GM19239 (cell line): Measurements from ENCODE around the gene HEBP1.
"Not testable (repeated sequence)": the region's sequence is repeated elsewhere in the genome, so short reads cannot be mapped to it uniquely, and the experiment has no call there.

ENCODE experiments used
- DNase-seq: peaks from one replicate; pipeline ENCODE4 v3.0.0; 2011; ENCODE audit warnings: low spot score; ENCODE audit not compliant: insufficient read length
- FAIRE-seq: peaks from 2 replicates; lab custom pipeline; 2011; peaks lifted over from hg19 to GRCh38; lab: Jason Lieb, UNC

The HEBP1 gene, protein sequence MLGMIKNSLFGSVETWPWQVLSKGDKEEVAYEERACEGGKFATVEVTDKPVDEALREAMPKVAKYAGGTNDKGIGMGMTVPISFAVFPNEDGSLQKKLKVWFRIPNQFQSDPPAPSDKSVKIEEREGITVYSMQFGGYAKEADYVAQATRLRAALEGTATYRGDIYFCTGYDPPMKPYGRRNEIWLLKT

DNA sequence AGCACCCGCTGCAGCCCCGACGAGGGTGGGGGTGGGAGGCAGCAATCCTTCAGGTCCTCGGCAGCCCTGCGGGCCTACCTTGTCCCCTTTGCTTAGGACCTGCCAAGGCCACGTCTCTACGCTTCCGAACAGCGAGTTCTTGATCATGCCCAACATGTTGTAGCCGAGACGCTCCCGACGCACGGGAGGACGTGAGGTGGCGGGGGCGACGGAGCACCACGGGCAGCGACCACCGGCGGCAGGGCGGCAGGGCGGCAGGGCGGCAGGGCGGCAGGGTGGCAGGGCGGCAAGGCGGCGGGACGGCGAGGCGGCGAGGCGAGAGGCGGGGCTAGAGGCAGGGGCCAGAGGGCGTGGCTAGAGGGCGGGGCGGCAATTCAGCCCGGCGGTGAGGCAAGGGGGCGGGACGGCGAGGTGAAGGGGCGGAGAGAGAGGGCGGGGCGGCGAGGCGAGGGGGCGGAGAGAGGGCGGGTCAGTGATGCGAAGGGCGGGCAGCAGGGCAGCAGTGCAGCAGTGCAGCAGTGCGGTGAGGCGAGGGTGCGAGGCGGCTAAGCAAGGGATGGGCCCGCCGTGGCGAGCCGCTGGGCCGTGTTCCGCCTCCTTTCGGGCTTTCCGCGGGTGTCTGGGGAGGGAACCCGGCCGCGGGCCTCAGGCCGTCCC, at the start of gene HEBP1:
HEBP1 (minus strand) TSS at position 307 of the 657 bp plus-strand sequence; CDS start at position 156, 151 bp downstream.
- DNase-seq (peak; percentile 93), FAIRE-seq (peak; percentile 83)

DNA sequence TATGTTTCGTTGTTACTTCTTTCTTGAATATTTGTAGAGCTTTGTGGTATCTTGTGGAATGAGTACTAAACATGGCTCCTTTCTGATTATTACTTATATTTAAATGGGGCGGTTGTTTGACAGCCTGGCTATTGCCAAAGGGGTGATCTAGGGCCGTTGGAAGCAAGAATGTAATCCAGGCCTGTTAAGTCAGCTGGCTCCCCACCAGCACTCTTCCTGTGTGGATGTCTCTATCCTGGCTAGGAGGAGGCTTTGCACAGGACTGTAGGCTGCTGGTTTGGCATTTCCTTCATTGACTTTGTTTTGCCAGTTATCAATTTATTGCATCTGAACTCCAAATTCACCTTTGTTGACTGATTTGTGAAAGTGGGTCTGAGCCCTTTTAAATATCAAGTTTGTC, 49.8 kb upstream of the HEBP1 start:
- DNase-seq: no peak
- FAIRE-seq: no peak

DNA sequence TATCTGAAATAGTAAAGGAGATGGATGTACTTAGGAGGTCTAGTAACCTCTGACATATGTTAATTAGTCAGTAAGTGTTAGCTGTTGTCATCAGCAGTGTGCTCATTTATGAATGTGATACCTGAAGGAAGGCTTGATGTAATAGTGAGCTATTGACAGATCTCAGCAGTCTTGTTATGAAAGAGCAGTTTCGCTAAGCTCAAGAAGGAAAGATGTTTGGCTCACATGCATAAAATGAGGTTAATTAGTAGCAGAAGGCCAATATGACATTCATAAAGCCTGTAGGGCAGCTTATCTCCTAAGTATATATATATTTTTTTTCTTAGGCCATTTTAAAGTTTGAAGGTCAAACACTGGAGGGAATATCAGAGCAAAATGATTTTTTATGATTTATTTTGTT, 46.9 kb upstream of the HEBP1 start:
- no peak for DNase-seq
- FAIRE-seq: no peak

DNA sequence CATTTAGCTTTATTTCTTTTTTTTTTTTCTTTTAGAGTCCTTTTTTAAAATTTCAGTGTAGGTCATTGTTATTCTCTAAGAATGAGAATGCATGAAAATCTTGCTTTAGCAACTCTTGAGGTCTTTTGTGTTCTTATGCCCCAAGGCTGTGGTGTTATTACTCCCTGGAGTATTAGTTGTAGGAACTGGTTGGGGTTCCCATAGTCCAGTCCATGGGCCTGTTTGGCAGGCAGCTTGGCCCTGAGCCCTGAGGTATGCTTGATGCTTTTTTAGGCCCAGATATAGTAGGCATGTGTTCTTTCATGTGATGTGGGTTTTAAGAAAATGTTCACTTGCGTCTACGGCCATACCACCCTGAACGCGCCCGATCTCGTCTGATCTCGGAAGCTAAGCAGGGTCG, 45.8 kb upstream of the HEBP1 start:
- FAIRE-seq (no peak), DNase-seq (no peak)

DNA sequence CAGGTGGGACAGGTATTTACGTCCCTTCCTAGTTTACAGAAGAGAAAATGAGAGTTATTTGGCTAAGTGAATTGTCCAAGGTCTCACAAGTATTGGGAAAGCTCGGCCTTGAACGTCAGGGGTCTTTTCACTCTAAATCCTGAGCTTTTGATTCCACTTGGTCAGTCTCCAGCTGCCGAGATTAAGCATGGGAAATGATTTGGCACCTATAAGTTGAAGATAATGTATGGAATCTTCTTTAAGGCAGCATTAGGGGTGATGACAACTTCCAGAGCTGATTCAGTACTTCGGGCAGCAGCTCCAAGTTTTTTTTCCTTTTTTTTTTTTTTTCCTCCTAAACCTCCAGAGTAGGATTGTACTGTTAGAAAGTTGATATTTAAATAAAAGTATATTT, 44.8 kb upstream of the HEBP1 start:
- DNase-seq: no peak
- FAIRE-seq: no peak

DNA sequence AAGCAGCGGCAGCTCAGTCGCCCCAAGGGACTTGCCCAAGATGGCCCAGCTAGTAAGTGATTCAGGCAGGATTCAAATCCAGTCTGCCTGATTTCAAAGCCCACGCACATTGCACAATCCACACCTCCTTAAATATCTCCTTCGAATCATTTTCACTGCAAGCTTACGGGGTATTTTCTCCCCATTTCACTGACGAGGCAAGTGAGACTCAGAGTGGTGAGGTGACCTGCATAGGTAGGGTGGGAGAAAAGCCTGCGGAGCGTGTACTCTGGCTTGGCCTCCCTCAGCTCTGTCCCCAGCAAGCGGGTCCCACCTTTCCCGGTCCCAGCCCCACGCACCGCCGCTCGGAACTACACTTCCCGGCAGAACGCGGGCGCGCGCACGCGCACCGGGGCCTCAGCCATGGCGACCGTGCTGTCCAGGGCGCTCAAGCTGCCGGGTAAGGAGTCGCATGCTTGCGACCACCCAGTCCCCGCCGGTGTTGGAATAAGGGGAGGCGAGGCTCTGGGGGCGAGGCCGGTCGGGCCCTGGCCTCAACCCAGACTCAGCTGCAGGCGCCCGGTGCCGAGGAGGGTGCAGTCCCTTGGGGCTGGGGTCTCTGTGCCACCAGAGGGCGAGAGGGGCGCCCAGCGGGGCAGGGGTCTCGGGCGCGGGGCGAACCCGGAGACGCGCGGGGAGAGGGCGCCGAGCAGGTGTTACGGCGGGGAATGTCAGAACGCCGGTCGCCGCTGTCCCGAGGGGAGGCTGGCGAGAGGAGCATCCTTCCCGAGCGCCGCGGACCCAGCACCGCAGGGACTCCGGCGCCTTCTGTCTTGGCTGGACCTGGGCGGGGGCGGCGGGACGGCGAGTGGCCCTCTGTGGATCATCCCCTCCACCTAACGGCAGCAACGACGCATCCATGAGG, 44.2 kb upstream of the HEBP1 start, which contains the start of gene FAM234B:
FAM234B (plus strand) TSS at position 380 of the 904 bp plus-strand sequence; CDS start at position 403, 23 bp downstream.
- FAIRE-seq (peak; percentile 76), DNase-seq (peak; percentile 75)

DNA sequence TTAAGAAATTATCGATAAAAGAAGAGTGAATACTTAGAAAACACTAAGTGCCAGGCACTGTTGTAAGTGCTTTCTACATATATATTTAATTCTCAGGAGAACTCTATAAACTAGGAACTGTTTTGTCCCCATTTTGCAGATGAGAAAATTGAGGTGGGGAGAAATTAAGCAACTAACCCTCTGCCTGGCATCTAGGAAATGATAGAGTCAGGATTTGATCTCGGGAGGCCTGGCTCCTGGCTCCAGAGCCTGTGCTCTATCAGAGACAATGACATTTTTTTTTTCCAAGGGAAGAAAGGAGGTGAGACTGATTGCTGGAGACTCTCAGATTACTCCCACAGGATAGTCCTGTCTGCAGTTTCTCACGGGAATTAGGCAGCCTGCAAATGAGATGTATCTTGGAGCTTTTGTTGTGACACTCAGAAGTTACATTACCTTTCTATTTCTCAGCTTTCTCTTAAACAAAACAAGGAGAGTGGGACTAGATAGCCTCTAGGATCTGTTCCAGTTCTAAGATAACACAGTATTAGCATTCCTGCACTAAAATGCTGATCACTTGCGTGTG, 42.7 kb upstream of the HEBP1 start:
- DNase-seq (no peak), FAIRE-seq (no peak)

DNA sequence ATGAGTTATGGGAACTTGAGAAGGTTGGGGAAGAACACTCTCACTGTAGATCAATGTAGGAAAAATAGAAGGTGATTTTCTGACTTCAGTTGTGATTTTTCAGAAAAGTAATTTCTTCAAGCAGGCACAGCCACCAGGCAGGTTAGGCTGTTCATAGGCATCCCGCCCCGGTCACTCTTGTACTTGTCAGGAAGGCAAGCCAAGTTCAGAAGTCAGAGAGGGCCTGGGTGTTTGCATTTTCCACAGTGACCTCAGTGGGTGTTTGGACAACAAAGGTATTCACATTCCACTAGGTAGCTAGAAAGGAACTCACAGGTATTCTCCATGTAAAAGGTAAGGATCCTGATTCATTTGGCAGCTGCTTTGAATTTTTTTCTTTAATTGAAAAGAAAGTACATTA, 41.2 kb upstream of the HEBP1 start:
- no peak for FAIRE-seq
- DNase-seq: no peak

DNA sequence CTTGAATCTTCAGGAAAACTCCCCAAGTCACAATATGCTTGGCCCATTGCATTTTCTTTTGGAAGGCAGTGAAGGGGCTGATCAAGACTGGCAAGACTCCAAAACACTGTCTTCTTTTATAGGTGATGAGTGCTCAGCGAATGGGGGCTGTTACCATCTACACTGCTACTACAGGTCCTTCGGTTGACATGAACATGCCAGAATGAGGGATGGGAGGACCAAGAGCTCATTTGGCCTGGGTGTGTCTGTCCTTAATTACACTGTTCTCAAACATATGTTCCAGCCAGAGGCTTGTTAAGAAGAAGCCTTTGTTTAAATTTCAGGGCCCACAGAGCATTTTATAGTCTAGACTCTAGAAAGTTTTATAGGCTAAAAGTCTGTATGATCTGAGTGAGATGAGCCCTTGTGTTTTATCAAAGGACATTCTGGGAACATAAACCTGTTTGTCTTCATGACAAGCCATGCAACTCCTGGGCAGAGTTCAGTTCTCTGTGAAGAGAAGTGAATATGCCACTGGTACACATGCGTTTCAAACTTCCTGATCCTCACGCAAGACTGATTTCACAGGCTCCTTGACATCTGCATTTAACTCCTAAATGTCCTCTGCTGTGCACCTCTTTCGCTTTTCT, 39.4 kb upstream of the HEBP1 start:
- no peak for FAIRE-seq

DNA sequence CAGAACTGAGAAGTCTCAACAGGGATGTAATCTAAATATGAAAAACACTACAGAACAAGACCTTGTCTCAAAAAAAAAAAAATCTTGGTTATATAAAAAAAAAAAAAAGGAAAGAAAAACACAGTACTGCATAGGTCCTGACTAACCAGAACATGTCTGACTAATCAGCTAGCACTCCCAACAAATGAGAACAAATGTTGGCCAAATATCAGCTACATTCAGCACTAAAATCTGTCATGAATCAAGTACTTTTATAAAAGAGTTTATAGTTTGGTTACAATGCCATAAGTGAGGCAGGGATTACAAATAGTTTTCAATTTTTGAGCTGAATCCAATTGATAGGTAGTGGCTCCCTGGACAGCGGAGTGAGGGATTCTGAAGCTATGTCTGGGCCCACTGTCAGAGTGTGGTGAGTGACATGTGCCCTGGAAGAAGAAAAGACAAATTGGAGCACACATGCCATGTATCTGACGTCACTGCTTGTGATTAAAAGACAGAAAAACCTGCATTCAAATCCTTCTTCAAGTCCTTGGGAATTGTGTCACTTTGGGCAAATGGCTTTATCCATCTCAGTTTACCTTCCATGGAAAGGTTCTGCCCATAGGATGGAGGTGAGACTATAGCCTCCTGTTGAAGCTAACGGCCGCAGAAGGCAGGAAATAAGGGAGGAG, 38.6 kb upstream of the HEBP1 start:
- DNase-seq: no peak

More for the DNA sequence above, 39.4 kb upstream of the HEBP1 start:
- no peak for DNase-seq

DNA sequence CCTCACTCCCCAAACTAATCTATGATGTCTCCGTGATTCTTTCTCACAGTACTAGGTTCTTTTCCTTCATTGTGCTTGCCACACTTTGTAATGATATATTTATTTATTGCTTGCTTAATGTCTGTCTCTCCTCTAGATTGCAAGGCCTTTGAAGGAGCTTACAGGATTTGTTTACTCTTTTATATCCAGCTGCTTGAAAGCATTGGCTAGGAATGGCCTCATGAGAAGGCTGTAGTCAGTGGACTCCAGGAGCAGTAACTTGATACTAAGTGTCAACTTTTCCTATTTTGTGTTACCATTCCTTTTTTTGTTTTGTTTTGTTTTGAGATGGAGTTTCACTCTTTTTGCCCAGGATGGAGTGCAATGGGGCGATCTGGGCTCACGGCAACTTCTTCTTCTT, 36.8 kb upstream of the HEBP1 start:
- DNase-seq (no peak), FAIRE-seq (no peak)

More for the DNA sequence above, 38.6 kb upstream of the HEBP1 start:
- no peak for FAIRE-seq

DNA sequence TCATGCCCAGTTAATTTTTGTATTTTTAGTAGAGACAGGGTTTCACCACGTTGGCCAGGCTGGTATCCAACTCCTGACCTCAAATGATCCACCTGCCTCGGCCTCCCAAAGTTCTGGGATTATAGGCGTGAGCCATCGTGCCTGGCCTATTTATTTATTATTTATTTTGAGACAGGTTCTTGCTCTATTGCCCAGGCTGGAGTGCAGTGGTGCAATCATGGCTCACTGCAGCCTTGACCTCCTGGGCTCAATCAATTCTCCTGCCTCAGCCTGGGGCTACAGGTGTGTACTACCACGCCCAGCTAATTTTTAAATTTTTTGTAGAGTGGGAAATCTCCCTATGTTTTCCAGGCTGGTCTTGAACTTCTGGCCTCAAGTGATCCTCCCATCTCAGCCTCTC, 35.3 kb upstream of the HEBP1 start:
- FAIRE-seq, DNase-seq: not testable (repeated sequence)

DNA sequence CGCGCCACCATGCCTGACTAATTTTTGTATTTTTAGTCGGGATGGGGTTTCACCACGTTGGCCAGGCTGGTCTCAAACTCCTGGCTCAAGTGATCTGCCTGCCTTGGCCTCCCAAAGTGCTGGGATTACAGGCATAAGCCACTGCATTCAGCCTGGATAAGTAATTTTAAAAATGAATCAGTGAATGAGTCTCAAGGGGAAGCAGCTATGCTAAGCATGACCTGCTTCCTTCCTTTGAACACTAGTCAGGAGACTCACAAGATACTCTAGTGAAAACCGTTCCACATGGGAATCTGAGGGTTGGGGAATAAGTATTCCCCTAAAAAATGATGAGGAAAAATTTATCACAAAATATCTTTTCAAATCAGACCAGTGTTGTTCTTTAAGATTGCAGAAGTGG, 33.4 kb upstream of the HEBP1 start:
- DNase-seq (no peak), FAIRE-seq (no peak)

DNA sequence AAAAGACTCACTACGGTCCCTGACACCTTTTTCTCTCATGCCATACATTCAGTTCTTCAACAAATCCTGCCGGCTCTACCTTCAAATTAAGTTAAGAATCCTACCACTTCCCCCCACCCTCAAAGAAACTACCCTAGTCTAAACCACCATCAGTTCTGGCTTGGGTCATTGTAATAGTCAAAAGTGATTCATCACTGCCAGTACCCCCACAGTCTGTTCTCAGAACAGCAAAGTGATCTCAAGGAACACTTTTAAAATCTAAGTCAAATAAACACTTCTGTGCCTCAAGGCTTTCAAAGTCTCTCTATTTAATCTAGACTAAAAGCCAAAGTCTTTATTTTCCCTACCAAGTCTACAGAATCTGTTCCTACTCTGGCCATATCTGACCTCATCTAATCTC, 32.1 kb upstream of the HEBP1 start:
- FAIRE-seq (no peak), DNase-seq (no peak)

DNA sequence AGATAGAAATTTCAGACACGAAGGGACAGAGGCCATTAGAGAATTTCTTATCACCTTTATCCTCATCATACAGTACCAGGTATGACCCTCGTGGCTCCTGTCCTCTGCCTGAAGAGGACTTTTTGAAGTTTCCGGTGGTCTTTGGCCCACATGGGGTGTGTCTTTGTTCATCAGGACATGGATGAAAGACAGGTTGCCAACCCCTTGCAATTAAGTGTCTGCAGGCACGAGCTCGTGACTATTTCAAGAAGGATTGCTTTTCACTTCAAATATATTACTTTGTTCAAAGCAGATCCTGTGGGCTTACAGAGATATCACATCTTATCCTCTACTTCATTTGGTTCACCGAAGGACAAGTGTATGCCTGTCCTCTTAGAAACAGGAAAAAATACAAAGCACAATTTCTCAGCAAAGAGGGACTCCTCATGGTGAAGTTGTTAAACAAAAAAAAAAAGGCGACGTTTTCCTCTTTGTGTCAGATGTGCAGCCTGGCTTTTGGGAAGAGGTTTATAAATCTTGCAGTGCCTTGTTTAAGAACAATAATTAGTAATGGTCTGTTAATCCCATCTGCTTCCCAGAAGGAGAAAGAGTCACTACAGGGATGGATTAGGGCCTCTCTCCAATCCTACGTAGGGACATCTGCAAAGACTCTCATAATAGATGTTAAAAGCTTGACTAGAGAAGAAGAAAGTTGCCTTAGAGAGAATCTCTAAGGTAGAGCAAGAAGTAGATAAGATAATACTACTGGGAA, 30.7 kb upstream of the HEBP1 start:
- FAIRE-seq (no peak), DNase-seq (no peak)

DNA sequence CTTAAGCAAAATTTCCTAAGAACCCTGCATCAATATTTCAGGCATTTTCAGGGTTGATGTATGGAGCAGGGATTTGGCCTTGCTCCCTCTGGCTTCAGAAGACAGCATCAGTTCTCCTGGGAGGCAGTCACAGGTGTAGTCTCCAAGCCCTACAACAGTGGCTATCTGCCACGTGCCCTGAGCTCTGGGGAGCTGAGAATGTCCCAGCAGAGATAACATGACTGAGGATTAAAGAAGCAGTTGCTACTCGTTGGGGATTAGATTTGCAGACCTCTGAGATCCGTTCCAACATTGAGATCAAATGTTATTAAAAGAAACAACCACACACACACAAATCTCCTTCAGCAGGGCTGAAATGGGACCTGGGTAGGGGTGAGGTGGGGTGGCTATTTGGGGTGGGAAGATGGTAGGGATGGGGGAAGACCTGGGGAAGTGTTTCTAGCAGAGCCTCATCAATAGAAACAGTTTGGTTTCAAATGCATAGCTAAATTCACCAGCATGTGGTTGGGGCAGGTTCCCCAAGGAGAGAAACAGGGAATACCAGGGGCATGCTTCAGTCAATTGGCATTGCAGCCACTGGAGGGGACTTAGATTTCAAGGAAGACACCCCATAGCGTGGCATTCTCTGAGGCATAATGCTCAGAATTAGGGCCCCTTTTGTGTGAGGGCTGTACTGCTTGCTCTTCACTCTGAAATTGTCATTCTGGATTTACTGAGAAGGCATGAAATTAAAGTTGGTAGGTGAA, 28.9 kb upstream of the HEBP1 start:
- no peak for FAIRE-seq
- no peak for DNase-seq

DNA sequence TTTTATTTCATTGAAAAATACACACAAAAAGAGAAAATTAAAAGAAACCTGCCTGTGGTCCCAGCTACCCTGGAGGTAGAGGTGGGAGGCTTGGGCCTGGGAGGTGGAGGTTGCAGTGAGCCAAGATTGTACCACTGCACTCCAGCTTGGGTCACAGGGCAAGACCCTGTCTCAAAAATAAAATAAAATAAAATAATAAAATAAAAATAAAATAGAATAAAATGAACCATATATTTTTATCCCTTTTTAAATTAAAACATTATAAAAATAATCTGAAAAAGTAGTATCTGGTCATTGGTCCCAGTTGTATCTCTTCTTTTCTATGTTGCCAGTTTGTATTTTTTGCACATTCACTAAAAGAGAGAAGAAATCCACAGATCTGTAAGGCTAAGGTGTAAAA, 27.4 kb upstream of the HEBP1 start:
- no peak for DNase-seq
- no peak for FAIRE-seq

DNA sequence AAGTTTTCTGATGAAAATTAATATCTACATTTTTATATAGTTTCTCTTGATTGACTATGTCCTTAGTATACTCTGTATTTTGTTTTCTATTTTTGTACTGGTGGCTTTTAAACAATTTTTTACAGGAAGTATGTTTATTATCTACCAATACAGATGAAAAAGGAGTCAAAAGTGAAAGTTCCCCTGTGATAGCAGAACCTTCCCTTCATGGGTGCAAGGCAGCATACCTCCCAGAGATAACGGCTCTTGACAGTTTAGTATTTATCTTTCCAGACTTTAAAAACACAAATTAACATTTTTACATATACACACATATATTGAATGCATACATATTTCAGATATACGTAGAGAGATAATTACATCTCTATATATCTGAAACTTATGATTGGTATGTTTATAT, 27.0 kb upstream of the HEBP1 start:
- FAIRE-seq (no peak), DNase-seq (no peak)
